GM12892 (cell line): ENCODE measurements around the gene LHFPL4.
"Not testable (repeated sequence)": the region's sequence is repeated elsewhere in the genome, so short reads cannot be mapped to it uniquely, and the experiment has no call there.

ENCODE experiments used
- DNase-seq: peaks from one replicate; pipeline ENCODE4 v3.0.0; 2011; ENCODE audit not compliant: insufficient read length
- FAIRE-seq: peaks from 2 replicates; lab custom pipeline; 2011; peaks lifted over from hg19 to GRCh38; lab: Jason Lieb, UNC
- POLR2A ChIP-seq: IDR thresholded peaks from 2 replicates; pipeline ENCODE4 v1.6.1; 2011; ENCODE audit warnings: low read depth, low read length, control low read depth
- POLR2AphosphoS5 ChIP-seq: IDR thresholded peaks from 2 replicates; pipeline ENCODE4 v1.6.1; 2011; ENCODE audit warnings: low read depth, low read length, control low read depth
- TAF1 ChIP-seq: IDR thresholded peaks from 2 replicates; pipeline ENCODE4 v1.6.1; 2011; ENCODE audit warnings: low read depth, mild to moderate bottlenecking, control low read depth, low read length, borderline replicate concordance

The LHFPL4 gene

GRCh38 chr3:9498781-9499180, 54.8 kb downstream of the LHFPL4 start:
- DNase-seq (no peak), FAIRE-seq (no peak)
- TF ChIP-seq POLR2A = no peak
- no peak for TF ChIP-seq TAF1
- TF ChIP-seq POLR2AphosphoS5 = no peak

- no peak for TF ChIP-seq POLR2A
- no peak for TF ChIP-seq TAF1
- TF ChIP-seq POLR2AphosphoS5 = no peak
- no peak for DNase-seq
- FAIRE-seq = no peak
Observed at GRCh38 chr3:9497821-9498565, 55.6 kb downstream of the LHFPL4 start.

DNA sequence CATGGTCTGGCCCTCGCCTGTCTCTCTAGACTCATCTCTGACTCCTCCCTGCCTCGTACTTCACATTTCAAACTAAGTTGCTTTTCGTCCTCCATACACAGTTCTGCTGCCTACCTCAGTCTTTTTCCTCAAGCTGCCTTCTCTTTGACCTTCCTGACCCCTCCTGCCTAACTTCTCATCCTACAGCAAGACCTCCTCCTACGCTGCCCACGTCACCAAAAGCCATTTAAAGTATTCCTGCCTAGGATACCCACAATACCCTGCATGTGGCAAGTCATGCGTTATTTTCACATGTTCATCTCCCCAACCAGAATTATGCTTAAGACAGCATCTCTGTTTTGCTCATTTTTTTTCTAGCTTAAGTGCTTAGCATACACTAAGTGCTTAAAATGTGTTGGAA, 56.7 kb downstream of the LHFPL4 start:
- FAIRE-seq = no peak
- TF ChIP-seq POLR2A = no peak
- TF ChIP-seq TAF1 = no peak
- no peak for TF ChIP-seq POLR2AphosphoS5
- DNase-seq = no peak

GRCh38 chr3:9494036-9494435, 59.6 kb downstream of the LHFPL4 start:
- not testable (repeated sequence) for FAIRE-seq, DNase-seq

- DNase-seq (no peak), FAIRE-seq (no peak)
- TF ChIP-seq TAF1 = no peak
- no peak for TF ChIP-seq POLR2AphosphoS5
- no peak for TF ChIP-seq POLR2A
Observed at GRCh38 chr3:9491506-9491905, 62.1 kb downstream of the LHFPL4 start.

DNA sequence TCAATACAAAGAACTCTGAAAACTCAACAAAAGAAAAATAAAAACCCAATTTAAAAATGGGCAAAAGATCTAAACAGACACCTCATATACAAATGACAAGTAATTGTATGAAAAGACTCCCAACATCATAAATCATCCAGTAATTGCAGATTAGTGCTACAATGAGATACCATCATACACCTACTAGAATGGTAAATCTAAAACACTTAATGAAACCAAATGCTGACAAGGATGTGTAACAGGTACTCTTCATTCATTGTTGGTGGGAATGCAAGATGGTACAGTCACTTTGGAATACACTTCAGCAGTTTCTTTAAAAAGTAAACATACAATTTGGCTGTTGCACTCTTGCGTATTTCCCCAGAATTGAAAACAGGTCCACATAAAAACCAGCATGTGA, 68.4 kb downstream of the LHFPL4 start:
- DNase-seq = no peak
- no peak for TF ChIP-seq POLR2AphosphoS5
- no peak for TF ChIP-seq POLR2A
- TF ChIP-seq TAF1 = no peak
- no peak for FAIRE-seq

GRCh38 chr3:9480265-9480664, 73.4 kb downstream of the LHFPL4 start:
- FAIRE-seq (no peak), DNase-seq (no peak)
- no peak for TF ChIP-seq POLR2A
- no peak for TF ChIP-seq POLR2AphosphoS5
- no peak for TF ChIP-seq TAF1

DNA sequence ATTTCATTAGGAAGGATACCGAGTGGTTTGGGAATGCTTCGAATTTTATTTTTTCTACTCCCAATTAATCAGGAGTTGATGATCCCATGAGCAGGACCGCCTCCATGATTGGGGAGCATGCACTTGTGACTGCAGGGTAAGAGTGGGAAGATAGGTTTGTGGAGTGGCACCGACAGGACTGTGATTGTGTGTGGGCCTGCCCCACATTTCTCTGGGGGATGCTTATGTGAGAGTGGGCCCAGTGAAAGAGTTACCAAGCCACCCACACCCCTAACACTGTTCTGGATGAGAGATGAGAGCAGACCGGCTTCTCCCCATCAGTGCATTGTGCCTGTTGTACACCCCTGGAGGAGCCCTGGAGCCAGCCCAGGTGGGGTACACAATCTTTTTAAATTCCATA, 76.7 kb downstream of the LHFPL4 start:
- DNase-seq (no peak), FAIRE-seq (no peak)
- TF ChIP-seq POLR2A = no peak
- no peak for TF ChIP-seq POLR2AphosphoS5
- no peak for TF ChIP-seq TAF1

DNA sequence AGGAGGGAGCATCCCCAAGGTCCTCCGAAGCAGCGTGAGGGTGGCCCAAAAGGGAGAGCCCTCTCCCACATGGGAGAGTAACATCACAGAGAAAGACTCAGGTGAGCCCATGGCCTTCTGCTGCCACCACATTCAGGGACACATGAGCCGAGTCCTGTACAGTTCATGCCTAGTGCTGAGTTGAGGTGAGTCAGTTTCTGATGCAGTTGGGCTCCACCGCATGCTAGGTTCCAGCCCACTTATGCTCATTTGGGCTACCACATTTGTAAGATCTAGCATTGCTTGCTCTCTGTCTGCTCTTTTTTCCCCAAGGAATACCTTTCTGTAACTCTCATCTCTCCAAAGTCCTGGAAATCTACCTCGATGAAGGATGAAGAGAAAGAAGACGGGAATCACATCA, 79.1 kb downstream of the LHFPL4 start:
- no peak for FAIRE-seq
- TF ChIP-seq POLR2AphosphoS5 (no peak), TAF1 (no peak), POLR2A (no peak)
- no peak for DNase-seq

DNA sequence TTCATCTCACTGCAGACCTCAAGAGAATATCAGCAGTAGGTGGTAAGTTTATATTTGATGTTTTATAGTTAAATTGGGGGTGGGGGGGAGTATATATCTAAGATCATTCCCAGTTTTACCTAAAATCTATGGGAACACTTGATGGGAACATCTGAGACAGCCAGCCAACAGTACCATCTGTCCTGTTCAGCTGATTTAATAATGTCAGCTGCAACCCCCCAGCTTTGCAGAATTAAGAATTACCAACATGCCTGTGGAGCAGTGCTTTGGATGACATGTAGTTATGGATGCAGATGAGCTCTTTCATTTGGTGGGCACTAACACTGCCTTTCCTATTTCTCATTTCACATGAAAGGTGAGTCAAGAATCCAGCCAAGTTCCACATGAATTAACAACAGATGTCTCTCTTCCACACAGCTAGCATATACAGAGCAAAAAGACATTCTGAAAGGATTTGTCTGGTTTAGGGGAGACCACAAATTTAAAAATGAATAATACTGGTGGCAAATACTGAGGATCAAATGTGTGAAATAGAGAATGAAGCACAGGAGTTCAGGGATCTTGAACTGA, 80.0 kb downstream of the LHFPL4 start:
- TF ChIP-seq POLR2AphosphoS5 (no peak), TAF1 (no peak), POLR2A (no peak)
- no peak for FAIRE-seq
- no peak for DNase-seq

- TF ChIP-seq POLR2A = no peak
- FAIRE-seq = no peak
- no peak for DNase-seq
Observed at GRCh38 chr3:9469986-9470385, 83.6 kb downstream of the LHFPL4 start.

DNA sequence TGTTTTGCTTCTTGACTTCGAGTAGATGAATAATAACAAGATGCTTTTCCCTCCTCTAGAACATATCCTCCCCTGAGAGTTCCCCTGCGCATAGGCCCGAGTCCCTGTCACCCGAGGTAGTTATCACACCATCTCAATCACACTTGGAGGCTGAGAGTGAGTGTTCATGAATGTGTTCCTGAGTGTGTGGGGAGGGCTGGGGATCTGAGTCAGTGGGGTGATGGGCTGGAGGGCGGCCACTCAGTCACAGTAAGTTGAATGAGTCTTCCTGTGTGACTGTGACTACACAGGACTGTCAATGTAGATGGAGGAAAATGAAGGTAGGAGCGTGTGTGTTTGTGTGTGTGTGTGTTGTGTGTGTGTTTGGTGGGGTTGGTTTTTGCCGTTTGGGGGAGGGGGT, 85.2 kb downstream of the LHFPL4 start:
- DNase-seq (no peak), FAIRE-seq (no peak)
- TF ChIP-seq POLR2AphosphoS5 = no peak
- TF ChIP-seq POLR2A = no peak
- no peak for TF ChIP-seq TAF1

DNA sequence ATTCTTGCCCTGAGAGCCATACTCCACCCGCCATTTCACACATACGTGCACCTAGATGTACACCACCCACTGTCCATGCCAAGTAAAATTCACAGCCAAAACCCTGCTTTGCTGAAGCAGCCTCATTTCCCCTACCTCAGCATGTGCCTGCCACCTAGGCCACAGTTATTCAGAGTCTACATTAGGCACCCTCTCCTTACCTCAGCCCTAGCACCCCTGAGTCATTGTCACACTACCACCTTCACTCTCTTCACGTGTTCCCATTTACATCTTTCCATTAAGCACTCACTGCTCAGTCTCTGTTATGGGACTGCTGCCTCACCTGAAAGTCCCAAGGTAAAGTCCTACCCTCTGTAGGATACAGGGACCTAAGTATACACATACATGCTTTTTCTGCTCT, 86.2 kb downstream of the LHFPL4 start:
- TF ChIP-seq POLR2AphosphoS5 = no peak
- TF ChIP-seq POLR2A = no peak
- no peak for TF ChIP-seq TAF1
- FAIRE-seq = no peak
- DNase-seq = no peak
